ENCODE measurements around the gene C14orf119.
A peak's percentile ranks its signal among the peaks of the same experiment; 100 is the strongest.

C14orf119 gene

DNA sequence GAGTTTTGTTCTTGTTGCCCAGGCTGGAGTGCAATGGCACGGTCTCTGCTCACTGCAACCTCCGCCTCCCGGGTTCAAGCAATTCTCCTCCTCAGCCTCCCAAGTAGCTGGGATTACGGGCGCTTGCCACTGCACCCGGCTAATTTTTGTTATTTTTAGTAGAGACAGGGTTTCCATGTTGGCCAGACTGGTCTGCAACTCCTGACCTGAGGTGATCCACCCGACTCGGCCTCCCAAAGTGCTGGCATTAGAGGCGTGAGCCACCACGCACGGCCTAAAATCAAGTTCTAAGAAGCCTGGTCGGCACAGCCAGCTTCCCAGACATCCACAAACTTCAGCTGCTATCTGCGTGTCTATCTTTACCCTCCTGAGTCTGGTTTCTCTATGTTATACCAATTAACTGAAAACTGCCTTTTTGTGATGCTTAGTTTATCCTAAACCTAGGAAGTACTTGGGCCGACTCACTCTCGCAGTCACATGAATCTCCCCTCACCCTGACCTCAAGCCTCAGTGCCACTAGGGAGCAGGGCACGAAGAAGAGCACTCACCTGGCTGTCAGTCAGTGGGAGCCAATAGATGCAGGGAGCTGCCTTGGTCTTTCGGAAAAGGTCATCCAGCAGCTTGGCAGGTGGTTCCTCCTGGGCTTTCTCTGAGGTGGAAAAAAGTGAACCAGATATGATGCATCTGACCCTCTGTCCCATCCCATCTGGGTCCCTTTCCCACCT, 34.6 kb upstream of the C14orf119 start:
- no peak for DNase-seq (ENCODE audit: low read depth in 3 of 3)

DNA sequence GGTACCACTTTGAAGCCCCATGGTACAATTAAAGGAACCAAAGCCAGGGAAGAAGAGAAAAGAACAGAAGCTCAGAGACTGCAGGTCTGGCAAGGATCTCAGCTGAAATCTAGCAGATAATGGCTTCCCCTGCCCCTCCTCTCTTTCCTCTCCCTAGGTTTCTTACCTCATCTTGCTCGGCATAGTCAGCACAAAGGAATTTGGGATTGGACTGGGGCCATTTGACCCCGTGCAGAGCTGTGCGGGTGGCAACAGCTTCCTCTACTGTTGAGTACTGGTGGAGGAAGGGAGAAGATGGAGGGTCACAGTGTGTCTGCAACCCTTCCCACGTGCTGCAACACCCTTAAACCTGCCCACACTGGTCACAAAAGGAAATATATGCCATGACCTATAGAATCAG, 33.3 kb upstream of the C14orf119 start:
- no peak for DNase-seq (ENCODE audit: low read depth in 3 of 3)

DNA sequence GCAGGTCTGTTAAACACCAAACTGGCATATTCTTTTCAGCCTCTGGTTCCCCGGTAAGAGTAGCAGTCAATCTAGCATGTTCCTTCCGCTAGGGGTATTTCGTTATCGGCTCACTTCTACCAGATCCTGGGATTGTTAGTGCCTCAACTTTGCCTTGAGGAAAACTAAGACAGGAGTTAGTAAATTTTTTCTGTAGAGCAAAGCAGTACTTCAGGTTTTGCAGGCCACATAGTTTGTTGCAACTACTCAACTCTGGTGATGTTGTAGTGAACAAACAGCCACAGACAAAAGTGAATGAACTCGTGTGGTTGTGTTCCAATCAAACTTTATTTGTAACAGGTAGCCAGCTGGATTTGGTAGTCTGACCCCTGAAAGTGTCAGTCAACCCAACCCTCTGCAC, 31.7 kb upstream of the C14orf119 start:
- no peak for DNase-seq (ENCODE audit: low read depth in 3 of 3)

DNA sequence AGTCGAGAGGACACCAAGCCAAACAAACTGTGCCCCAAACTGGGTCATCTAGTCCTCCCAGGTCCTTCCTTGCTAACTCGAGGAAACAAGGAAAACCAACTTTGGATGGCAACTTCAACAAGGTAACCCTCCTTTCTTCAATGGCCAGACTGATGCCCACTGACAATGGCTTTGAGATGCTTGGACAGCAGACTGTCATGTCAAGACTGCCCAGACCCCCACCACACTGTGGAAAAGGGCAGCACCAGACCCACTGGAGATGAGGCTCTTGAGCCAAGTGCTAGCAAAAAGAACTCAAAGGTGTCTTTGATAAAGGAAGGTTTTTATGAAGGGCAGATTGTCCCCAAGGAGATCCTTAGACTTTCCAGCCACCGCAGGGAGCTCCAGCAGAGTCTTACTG, 28.9 kb upstream of the C14orf119 start:
- DNase-seq (ENCODE audit: low read depth in 3 of 3) = no peak

DNA sequence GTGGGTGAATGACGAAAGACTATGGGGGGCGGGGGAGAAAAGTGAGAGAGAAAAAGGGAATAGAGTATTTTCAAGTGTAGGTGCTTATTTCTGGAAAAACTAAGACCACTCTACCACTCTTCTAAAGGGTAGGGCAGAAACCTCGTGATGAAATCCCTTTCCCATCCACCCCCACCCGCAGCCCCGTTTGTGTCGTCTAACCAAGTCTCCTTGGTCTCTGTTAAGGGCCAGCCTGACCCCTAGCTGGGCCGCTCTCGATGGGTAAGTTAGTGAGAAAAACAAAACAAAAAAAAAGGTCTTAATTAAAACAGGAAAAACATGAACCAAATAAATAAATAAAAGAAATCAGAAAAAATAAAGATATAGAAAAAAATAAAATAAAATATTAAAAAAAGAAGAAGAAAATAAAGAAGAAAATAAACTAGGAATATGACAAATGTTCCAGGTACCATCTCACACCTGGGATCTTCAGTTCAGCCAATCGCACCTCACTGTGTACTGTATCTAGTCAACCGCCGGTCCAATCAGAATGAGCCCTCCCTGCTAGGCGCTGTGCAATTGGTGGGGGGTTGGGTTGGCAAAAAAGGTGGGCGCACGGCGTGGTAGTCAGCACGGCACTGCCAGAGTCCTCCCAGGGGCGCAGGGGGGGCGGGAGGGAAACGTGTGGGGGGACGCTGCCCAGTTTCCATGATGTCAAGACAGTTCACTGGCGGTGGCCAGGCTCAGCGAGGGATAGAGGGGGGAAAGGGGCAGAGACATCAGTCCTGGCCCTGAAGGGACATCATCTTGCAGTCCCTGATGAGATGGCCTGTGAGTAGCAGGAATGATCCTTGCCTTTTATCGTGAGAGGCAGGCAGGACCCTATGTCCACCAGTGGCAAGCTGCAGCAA, 28.2 kb upstream of the C14orf119 start:
- DNase-seq (ENCODE audit: low read depth in 3 of 3) = no peak

DNA sequence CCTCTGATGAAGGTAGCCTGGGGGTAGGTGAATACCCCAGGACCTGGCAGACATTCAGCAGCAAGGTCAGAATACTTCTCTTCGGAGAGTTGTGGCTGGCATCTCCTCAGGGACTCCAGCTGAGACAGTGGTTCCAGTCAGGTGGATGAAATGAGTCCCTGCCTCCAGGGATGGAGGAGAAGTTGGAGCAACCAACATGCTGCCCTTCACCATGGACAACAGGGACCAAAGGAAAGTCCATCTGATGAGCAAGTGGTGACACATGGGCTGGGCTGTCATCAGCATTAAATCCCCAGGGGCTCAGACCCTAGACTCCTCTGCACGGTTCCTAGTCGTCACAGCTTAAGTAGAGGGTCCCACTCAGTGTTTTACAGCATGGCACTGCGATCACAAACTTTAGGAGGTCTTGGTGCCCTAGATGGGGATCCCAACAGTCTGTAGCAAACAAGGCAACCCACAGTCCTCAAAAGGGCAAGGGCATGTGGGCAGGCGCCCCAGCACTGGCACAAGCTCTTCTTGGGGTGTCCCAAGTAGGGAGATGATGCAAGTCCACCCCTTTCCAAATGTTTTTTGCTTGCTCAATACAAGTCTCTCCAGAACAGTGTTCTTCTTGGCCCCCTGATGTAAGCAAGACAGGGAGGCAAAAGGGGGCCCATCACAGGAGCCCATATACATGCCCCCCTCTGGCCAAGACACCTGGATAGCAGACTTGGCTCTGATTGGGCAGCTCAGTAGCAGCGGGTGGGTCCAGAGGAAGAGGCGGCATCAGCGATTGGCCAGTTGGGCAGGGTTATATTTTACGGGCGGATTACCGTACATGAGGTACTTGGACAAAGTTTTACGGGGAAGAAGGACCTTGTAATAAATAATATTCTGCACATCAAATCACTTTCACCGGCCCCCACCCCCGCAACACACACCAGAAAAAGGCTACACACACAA, 27.2 kb upstream of the C14orf119 start:
- no peak for DNase-seq (ENCODE audit: low read depth in 3 of 3)

DNA sequence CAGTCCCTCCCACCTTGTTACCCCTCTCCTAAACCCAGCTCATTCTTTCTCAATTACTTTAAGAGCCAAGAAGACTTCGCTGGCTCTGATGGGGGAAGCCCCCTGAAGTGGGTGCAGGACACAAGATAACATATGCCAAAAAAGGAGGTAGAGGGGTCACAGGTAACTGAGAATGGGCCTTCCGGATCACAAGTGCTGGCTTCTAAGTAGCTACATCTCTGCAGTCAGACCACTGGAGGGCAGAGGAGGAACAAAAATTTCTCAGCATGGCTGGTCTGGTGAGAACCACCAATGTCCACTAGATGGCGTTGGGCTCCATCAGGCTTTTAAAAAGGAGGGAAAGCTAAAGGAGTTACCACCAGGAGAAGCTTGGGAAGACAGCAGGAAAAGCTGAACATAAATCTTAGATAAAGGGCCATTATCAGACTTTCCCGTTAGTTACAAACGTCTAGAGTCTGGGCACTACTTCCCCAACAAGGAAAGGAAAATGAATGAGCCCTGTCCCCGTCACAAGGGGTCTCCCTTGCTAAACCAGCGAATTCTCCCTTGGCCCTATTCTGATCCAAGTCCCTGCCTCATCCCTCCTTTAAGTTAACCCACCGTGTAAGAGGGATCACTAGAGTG, 26.4 kb upstream of the C14orf119 start:
- peak; percentile 53 to 67 (median 65) for DNase-seq (ENCODE audit: low read depth in 3 of 3)

DNA sequence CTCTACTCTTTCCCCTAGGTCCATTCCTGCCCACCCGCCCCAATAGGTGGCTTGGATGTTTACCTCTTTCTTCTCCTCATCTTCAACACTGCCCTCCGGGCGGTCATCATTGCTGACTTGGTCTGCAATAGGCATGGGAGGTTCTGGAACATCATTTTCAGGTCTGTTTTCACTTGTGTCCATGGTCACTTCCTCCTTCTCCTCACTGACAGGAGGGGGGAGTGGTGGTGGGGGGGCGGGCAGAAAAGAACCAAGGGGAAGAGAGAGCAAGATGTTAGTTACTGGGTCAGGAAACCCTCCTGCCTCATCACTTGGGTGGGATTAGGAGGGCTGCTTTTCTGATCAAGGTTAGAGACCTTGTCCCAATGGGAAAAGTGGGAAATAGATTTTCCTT, 25.9 kb upstream of the C14orf119 start:
- no peak for DNase-seq (ENCODE audit: low read depth in 3 of 3)

DNA sequence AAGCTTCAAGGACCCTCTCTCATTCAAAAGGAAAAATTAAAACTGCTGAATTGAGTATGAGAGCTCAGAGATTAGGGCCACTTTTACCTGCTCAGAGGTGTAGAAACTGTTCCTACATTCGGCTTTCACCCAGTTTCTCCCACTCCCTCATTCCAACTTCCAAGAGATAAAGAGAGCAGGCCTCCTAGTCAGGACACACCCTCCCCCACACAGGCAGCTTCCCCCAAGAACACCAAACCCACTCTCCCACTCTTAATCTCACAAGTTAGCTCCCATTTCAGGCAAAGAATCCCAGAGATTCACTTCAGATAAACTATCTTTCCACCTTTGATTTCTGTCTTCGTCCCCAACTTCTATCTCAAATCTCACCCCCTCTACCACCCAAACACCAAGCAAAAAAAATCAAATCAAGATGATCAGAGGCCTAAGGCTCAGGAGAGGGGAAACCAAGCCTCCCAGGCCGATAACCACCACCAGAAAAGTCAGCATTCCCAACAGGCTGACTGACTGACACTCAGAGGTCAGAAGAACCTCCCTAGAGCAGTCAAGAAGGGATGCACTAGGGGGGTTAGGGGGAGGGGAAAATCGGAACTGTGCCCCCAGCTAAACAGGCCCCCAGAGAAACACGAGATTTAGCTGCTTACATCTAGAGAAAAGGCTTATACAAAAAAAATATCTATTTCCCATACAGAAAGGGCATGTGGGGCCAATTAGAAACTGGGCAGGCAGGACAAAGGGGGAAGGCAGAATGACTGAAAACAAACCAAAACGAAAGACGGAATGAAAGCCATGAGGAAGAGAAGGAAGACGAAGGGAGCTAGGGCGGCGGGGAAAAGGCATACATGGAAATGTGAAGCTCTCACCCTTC, 24.8 kb upstream of the C14orf119 start:
- no peak for DNase-seq (ENCODE audit: low read depth in 3 of 3)

DNA sequence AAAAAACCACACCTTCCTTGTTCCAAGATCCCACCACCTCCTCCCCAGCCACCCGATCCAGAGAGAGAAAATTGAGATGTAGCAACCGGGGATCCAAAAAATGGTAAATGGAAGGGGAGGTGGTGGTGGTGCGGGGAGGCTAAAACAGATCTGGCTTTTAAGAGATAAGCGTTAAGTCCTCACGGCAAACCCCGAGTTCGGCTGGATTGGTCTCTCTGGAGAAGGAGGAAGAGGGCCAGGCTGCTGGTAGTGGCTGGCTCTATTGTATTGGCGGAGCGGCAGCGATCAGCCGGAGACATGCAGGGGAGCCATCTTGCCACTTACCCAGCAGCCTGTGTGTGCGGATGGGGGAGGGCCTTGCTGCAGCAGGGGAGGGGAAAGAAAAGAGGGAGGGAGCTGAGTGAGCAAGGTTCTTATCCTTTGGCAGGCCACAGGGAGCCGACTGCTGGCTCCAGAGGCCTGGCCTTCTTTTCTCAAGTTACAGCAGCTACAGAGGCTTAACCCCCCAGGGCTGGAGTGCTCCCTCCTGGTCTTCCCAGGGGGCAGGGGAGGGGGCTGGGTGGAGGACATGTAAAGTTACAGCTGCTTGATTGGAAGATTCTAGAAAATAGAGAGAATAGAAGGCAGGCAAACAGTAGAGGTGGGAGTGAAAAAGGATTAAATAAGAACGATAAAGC, 23.9 kb upstream of the C14orf119 start:
- peak; percentile 58 to 77 (median 67) for DNase-seq (ENCODE audit: low read depth in 3 of 3)

DNA sequence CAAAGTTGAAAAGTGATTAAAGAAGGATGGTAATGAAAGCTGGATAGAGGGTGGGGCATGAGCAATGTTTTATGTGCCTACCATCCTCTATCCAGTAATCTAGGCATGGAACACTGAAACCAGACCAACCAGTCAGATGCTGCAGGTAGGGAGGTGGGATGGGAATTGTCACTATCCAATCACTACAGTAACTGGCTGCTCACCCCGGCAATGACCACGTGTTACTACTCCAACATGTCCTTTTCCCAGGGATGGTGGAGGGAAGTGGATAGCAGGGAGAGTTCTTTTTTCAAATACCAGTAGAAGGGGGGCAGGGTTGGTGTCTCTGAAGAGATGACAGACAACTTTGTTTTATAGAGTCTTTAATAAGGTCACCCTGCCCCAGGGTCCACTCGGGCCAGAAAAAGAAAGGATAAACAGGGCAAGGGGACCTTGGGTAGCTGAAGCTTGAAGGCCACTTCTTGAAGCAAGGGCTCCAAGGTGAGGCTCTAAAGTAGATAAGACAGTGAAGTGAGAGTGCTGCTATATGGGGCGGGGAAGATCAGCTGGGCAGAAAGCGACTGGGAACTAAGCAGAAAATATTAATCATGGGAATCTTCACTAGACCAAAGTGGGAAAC, 23.3 kb upstream of the C14orf119 start:
- DNase-seq (ENCODE audit: low read depth in 3 of 3) = no peak

DNA sequence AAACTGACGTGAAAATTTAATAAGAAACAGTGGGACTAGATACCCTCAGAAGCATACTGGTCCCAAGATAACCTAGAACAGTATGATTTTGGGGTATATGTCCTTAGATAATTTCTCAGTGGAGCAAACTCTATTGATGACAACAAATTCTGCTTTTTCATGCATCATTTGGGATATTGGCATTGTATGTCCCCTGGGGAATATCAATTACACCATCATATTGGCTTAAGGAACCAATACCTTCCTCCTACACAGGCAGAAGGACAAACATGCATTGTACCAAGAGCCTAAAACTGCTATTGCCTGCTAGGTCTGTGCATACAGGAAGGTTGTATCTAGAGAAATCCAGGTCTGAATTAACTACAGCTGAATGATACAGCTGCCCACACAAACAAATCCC, 20.4 kb upstream of the C14orf119 start:
- DNase-seq (ENCODE audit: low read depth in 3 of 3) = no peak

DNA sequence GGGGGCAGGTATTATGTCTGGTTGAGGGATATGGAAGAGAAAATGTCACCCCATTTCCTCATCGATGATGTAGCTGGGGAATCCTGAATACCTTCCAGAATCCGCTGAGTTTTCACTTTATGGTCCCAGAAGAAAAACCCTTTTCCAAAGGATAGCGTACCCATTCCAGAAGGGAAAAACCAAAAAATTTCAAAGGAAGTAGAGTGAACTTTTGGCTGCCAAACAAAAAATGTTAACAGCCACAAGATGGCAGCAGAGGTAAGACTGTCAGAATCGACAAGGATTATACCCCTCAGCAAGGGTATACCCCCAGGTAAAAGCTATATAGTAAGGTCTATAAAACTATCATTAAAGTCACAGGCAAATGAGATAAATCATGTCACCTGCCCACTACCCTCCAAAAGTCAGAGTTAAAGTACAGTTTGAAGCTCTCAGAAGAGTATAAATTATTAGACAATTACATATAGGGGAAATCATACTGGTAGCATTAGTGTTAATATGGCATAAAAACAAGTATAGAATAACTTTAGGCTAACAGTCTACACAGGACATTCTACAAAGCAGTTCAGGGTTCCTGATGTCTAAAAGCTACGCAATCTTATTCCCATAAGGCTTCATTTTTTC, 18.4 kb upstream of the C14orf119 start:
- no peak for DNase-seq (ENCODE audit: low read depth in 3 of 3)

DNA sequence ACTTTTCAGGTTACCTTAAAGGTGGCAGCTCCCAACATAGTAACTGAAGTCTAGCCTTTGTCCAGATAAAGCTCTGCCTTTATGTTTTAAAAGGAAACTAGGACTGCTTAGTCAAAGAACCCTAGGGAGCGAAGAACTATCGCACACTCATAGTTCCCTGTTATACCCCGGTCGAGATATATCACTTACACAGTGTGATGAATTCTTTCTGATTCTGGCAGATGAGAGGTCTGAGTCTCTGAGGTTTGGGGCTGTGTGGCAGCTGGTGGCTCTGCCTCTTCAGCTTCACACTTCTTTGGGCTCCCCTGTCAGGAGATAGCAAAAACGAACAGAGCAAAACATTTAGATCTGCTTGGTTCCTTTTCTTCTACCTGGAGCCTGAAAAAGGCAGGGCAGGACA, 17.3 kb upstream of the C14orf119 start:
- no peak for DNase-seq (ENCODE audit: low read depth in 3 of 3)

DNA sequence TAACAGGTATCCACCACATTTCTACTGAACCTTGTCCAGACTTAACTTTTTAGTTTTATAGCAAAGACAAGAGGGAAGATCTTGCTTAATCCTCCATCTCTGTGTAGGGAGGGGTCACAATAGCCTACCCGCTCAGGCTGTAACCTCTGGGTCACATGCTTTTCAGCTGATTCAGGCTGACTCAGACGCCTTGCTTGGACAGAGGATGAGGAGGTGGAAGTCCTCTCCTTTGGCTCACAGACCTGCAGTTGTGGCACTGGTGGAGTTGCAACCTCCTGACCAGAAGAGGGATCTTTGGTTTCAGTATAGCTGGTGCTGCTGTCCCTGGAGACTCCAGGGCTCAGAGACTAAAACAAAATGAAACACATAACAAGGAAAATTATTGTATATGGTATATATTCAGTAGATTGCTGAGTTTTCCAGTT, 16.6 kb upstream of the C14orf119 start:
- DNase-seq (ENCODE audit: low read depth in 3 of 3) = no peak

DNA sequence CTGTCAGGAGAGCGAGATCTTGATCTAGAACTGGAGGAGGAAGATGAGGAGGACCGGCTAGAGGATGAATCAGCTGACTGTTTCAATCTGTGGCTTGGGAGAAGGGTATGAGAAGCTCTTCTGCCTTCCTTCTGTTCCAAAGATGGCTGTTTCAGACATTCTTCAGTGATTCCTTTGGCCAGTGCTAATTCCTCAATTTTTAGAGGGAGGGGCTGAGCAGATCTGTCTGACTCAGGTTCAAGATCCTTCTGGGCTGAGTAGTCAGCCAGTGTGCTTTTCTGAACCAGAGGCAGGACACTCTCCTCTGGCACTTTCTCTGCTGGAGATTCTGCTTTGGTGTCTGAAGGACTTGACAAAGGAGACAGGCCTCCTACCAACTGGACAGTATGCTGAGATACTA, 15.6 kb upstream of the C14orf119 start:
- DNase-seq (ENCODE audit: low read depth in 3 of 3) = no peak

DNA sequence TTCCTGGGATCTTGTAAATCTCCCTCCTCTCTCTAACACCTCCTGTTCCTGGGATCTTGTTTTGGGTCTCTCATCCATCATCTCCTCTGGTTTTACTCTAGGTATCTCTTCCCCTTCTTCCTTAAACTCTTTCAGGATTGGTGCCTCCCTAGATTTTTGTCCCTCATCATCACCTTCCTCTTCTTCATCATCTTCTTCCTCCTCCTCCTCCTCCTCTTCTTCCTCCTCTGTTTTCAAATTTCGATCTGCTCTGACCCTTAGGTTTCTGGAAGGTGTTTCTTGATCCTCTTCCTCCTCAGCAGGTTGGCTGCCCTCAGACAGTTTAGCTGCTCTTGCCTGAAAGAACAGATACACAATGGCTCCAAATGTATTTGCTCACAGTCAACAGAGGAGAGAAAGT, 14.8 kb upstream of the C14orf119 start:
- DNase-seq (ENCODE audit: low read depth in 3 of 3) = no peak

DNA sequence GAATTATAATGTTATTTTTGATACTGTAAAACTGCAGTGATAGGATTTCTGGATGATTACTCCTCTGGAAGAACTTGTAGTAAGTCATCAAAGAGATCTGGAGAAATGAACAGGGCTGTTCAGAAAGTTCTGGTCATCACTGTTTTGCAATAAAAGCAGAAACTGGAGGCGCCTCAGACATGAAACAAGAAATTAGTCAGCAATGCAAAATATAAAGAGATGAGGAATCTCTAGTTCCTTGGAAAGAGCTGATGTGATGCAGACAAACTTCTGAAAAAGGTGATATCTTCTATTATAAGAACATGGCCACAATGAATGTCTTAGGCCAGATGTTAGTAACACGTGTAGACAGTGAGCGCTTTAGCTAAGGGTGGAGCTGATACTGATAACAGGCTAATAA, 9.8 kb upstream of the C14orf119 start:
- DNase-seq (ENCODE audit: low read depth in 3 of 3) = no peak

DNA sequence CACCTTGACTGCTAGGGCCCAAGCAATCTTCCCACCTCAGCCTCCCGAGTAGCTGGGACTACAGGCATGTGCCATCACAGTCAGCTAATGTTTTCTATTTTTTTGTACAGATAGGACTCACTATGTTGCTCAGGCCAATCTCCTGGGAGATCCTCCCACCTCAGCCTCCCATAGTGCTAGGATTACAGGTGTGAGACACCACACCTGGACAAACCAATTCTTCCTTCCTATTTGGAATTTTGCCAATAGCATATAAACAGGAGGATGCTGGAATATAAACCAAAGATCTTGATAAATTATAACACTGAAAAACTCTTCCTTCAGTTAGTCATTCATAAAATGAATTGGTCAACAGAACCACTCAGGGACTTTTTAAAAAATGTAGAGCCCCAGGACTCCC, 8.7 kb upstream of the C14orf119 start:
- no peak for DNase-seq (ENCODE audit: low read depth in 3 of 3)
